Fibroblast of the aortic adventitia (primary cell): ENCODE measurements around the gene KLHL10. TPM values are rescaled to one million over a fixed set of nuclear protein-coding genes. Genes with fewer than 3 reads are reported as not detected.
A peak's percentile ranks its signal among the peaks of the same experiment; 100 is the strongest.

Experiments used
- DNase-seq: peaks from one replicate; pipeline ENCODE4 v3.0.0-alpha.2; 2010; ENCODE audit warnings: low read depth
- H3K4me3 ChIP-seq: 2 replicates; pipeline ENCODE4 v1.5.1; 2011; ENCODE audit warnings: low read depth, mild to moderate bottlenecking, control low read depth, low read length, moderate library complexity
- total RNA-seq: library from RNA; depleted of rRNA; stranded (reverse); fragments of >200 nt; gene quantifications from 2 replicates; pipeline ENCODE4 v1.2.3, GENCODE V29; 2012; ENCODE audit warnings: low replicate concordance
- TF ChIP-seq, protein P1 (sequence below): IDR thresholded peaks from 2 replicates; pipeline ENCODE4 v1.5.1; 2011; ENCODE audit warnings: mild to moderate bottlenecking, low read length, control low read depth, inconsistent platforms; ENCODE audit not compliant: insufficient read depth

The KLHL10 gene
- total RNA-seq, 1 donor = 0.09 TPM

- peak overlapping the region; percentile 83 for H3K4me3 ChIP-seq
- no peak for DNase-seq
- TF ChIP-seq, protein P1, sequence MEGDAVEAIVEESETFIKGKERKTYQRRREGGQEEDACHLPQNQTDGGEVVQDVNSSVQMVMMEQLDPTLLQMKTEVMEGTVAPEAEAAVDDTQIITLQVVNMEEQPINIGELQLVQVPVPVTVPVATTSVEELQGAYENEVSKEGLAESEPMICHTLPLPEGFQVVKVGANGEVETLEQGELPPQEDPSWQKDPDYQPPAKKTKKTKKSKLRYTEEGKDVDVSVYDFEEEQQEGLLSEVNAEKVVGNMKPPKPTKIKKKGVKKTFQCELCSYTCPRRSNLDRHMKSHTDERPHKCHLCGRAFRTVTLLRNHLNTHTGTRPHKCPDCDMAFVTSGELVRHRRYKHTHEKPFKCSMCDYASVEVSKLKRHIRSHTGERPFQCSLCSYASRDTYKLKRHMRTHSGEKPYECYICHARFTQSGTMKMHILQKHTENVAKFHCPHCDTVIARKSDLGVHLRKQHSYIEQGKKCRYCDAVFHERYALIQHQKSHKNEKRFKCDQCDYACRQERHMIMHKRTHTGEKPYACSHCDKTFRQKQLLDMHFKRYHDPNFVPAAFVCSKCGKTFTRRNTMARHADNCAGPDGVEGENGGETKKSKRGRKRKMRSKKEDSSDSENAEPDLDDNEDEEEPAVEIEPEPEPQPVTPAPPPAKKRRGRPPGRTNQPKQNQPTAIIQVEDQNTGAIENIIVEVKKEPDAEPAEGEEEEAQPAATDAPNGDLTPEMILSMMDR = no peak
Observed at GRCh38 chr17:41813699-41814124, 23.9 kb upstream of the KLHL10 start.

GRCh38 chr17:41814195-41814594 lies 23.4 kb upstream of the KLHL10 start:
- peak overlapping the region; percentile 83 for H3K4me3 ChIP-seq
- TF ChIP-seq, protein P1 = no peak
- DNase-seq = peak; percentile 37

DNA sequence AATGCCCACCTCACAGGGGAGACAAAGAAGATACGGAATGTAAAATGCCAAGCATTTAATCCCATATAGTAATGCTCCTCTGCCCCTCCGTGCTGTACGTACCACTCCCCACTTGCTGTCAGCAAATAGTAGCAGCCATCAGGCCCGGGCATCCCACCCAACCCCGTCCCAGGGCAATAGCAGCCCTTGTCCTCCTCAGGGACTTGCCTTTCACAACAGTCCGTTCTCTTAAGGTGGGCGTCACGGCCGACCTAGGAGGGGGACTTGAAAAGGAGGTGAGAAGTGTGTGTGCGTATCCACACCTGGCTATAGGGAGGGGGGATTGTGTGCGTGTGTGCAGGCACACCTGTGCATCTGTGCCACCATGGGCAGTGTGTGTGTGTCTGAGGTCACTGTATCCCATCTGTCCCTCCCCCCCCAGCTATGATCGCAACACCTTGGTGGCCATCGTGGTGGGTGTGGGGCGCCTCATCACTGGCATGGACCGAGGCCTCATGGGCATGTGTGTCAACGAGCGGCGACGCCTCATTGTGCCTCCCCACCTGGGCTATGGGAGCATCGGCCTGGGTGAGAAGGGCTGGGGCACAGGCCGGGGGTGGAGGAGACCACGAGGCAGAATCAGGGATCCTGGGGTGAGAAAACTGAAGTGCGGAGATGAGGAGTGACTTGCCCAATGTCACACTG lies 20.8 kb upstream of the KLHL10 start:
- H3K4me3 ChIP-seq = no peak overlapping the region
- TF ChIP-seq, protein P1 = no peak
- DNase-seq = no peak

- no peak overlapping the region for H3K4me3 ChIP-seq
- TF ChIP-seq, protein P1 = no peak
- DNase-seq = no peak
Observed at GRCh38 chr17:41818024-41818423, 19.6 kb upstream of the KLHL10 start.

GRCh38 chr17:41821776-41822175 lies 15.8 kb upstream of the KLHL10 start:
- no peak overlapping the region for H3K4me3 ChIP-seq
- TF ChIP-seq, protein P1 = no peak
- DNase-seq = no peak

DNA sequence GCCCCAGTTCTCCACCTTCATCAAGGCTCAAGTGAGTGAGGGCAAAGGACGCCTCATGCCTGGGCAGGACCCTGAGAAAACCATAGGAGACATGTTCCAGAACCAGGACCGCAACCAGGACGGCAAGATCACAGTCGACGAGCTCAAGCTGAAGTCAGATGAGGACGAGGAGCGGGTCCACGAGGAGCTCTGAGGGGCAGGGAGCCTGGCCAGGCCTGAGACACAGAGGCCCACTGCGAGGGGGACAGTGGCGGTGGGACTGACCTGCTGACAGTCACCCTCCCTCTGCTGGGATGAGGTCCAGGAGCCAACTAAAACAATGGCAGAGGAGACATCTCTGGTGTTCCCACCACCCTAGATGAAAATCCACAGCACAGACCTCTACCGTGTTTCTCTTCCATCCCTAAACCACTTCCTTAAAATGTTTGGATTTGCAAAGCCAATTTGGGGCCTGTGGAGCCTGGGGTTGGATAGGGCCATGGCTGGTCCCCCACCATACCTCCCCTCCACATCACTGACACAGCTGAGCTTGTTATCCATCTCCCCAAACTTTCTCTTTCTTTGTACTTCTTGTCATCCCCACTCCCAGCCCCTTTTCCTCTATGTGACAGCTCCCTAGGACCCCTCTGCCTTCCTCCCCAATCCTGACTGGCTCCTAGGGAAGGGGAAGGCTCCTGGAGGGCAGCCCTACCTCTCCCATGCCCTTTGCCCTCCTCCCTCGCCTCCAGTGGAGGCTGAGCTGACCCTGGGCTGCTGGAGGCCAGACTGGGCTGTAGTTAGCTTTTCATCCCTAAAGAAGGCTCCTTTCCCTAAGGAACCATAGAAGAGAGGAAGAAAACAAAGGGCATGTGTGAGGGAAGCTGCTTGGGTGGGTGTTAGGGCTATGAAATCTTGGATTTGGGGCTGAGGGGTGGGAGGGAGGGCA lies 15.1 kb upstream of the KLHL10 start:
- no peak for DNase-seq
- TF ChIP-seq, protein P1 = no peak

More for the DNA sequence above, 15.1 kb upstream of the KLHL10 start:
- no peak overlapping the region for H3K4me3 ChIP-seq
